GM12864 (cell line): ENCODE data around the gene PRKG1.
"Not testable (repeated sequence)": the region's sequence is repeated elsewhere in the genome, so short reads cannot be mapped to it uniquely, and the experiment has no call there.

Experiments
- DNase-seq: peaks from one replicate; pipeline ENCODE4 v3.0.0-alpha.2; 2011; ENCODE audit warnings: low read depth
- H3K4me3 ChIP-seq: 2 replicates; pipeline ENCODE4 v1.5.1; 2011; ENCODE audit warnings: mild to moderate bottlenecking, low read depth, low read length, control low read depth
- TF ChIP-seq, protein P1 (sequence below): IDR thresholded peaks from 2 replicates; pipeline ENCODE4 v1.5.1; 2011; ENCODE audit warnings: low read depth, mild to moderate bottlenecking, moderate library complexity, low read length, control low read depth, inconsistent platforms; ENCODE audit errors: missing control alignments

The PRKG1 gene

GRCh38 chr10:51145375-51145774 lies 71.1 kb downstream of the PRKG1 start:
- TF ChIP-seq, protein P1, sequence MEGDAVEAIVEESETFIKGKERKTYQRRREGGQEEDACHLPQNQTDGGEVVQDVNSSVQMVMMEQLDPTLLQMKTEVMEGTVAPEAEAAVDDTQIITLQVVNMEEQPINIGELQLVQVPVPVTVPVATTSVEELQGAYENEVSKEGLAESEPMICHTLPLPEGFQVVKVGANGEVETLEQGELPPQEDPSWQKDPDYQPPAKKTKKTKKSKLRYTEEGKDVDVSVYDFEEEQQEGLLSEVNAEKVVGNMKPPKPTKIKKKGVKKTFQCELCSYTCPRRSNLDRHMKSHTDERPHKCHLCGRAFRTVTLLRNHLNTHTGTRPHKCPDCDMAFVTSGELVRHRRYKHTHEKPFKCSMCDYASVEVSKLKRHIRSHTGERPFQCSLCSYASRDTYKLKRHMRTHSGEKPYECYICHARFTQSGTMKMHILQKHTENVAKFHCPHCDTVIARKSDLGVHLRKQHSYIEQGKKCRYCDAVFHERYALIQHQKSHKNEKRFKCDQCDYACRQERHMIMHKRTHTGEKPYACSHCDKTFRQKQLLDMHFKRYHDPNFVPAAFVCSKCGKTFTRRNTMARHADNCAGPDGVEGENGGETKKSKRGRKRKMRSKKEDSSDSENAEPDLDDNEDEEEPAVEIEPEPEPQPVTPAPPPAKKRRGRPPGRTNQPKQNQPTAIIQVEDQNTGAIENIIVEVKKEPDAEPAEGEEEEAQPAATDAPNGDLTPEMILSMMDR, result no peak
- no peak for DNase-seq
- H3K4me3 ChIP-seq, result no peak overlapping the region

- no peak overlapping the region for H3K4me3 ChIP-seq
- DNase-seq, result no peak
- TF ChIP-seq, protein P1, result no peak
These were observed 73.5 kb downstream of the PRKG1 start for GRCh38 chr10:51147644-51148399.

DNA sequence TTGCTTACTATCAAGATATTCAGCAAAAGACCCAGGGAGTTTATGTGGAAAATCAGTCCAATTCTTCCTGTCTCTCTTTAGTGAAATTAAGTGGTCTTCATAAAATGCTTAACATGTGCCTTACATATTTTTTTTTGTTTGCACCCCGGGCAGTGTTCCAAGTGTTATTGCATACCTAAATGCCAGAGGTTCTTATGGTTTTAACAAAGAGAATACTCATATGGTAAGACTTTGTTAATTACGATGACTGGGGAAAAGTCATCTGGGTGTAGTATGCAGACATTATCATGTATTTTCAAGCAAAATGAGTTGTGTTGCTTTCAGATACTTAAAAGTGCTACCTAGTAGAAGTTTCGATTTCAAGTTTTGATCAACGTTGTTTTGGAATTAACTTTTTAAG lies 82.6 kb downstream of the PRKG1 start:
- H3K4me3 ChIP-seq, result no peak overlapping the region
- TF ChIP-seq, protein P1, result no peak
- no peak for DNase-seq

- DNase-seq, result no peak
- TF ChIP-seq, protein P1, result no peak
- no peak overlapping the region for H3K4me3 ChIP-seq
These were observed 84.5 kb downstream of the PRKG1 start for GRCh38 chr10:51158832-51159231.

DNA sequence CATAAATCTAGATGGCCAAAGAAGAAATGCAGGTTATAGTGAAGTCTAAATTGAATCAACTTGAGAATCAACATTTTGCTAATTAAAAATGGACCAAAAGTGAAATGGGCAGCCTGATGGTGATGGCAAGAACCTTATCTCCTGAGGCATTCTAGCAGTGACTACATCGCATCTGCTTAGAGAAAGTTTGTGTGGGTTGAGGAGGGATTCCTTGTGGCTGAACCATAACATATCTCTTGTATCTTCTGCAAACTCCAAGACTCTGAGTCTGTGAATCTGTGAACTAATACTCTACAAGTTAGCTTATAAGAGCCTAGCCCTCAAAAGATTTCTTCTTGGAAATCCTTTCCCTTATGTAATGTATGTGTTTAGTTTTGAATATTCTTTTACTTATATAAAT lies 85.6 kb downstream of the PRKG1 start:
- no peak overlapping the region for H3K4me3 ChIP-seq
- DNase-seq, result no peak
- TF ChIP-seq, protein P1, result no peak

- H3K4me3 ChIP-seq, result no peak overlapping the region
- no peak for DNase-seq
- TF ChIP-seq, protein P1, result no peak
These were observed 87.7 kb downstream of the PRKG1 start for GRCh38 chr10:51162002-51162401.

DNA sequence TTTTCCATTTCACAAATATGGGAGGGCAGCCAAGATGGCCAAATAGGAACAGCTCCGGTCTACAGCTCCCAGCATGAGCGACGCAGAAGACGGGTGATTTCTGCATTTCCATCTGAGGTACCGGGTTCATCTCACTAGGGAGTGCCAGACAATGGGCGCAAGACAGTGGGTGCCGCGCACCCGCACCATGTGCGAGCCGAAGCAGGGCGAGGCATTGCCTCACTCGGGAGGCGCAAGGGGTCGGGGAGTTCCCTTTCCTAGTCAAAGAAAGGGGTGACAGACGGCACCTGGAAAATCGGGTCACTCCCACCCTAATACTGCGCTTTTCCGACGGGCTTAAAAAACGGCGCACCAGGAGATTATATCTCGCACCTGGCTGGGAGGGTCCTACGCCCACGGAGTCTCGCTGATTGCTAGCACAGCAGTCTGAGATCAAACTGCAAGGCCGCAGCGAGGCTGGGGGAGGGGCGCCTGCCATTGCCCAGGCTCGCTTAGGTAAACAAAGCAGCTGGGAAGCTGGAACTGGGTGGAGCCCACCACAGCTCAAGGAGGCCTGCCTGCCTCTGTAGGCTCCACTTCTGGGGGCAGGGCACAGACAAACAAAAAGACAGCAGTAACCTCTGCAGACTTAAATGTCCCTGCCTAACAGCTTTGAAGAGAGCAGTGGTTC lies 89.2 kb downstream of the PRKG1 start:
- not testable (repeated sequence) for H3K4me3 ChIP-seq, DNase-seq
